Eye (tissue), 1 donor: Measurements from ENCODE around the gene HCAR1.
"Not testable (repeated sequence)": the region's sequence is repeated elsewhere in the genome, so short reads cannot be mapped to it uniquely, and the experiment has no call there.

Experiments
- DNase-seq: peaks from one replicate; pipeline ENCODE4 v3.0.0-alpha.2; 2015

The HCAR1 gene

GRCh38 chr12:122721057-122721545, 9.5 kb downstream of the HCAR1 start:
- DNase-seq, result no peak

DNA sequence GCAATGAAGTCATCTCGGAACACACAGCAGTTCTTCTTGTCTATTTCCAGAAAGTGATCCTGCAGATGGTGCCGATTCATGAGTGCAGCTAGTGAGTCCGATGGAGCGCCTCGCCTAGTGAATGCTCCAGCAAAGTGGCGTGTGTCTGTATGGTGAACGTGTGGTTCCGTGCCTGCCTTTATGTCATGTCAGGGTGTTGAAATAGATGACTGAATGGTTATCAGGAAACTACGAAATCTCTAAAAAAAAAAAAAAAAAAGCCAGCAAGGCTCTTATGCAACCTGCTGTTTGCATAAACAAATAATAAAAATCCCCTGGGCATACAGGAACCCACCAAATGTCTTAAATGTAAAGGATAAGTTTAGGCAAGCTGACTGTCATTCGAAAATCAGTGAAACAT, 14.0 kb downstream of the HCAR1 start, which contains the start of gene HCAR3:
Gene HCAR3 (minus strand): TSS at position 154 of the 400 bp plus-strand sequence. CDS start 74 bp downstream, at position 80.
- DNase-seq, result not testable (repeated sequence)

DNA sequence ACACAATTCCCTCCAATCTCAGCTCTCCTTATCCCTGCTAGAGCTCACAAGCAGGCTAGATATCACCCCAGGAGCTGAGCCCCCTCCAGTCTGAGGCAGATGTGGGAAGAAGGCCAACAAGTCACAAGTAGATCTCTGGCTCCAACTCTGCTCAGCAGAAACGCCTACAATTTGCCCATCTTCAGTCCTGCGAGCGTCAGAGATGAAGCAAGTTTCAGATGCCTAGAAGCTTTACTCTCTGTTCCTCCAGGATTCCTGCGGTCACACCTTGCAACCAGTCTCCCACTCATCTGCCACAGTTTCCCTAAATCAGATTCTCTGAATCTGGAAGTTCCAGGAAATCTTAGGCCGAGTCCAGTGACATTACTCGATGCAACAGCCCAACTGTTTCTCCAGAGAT, 15.4 kb downstream of the HCAR1 start:
- DNase-seq, result not testable (repeated sequence)

DNA sequence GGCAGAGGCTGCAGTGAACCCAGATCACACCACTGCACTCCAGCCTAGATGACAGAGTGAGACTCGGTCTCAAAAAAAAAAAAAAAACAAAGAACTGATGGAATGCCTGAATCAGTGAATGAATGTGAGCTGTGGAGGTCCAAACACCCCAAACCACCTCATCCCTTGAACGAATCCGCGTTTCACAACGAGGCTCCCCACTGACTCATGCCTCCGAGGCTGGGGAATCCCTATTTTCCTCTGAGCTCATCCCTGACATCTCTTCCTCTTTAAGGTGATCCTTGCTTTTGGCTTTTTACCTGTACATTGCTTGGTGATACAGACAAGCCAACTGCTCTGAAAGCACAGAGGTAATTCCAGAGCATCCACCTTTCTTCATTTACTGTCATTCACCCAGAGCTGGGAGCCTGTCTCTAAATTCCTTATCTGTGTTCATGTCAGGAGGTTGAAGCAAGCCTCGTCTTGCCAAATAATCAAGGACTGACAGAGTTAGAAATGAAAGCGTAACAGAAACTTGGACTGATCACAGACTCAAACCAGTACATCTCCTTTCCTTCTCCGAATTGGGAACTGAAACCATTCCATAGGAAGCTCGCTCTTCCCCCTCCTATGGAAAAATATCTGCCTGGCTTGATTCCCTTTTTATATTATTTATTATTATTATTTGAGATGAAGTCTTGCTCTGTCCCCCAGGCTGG, 17.0 kb downstream of the HCAR1 start:
- not testable (repeated sequence) for DNase-seq

GRCh38 chr12:122711266-122711665, 19.4 kb downstream of the HCAR1 start:
- not testable (repeated sequence) for DNase-seq

GRCh38 chr12:122710341-122710740, 20.3 kb downstream of the HCAR1 start:
- not testable (repeated sequence) for DNase-seq

DNA sequence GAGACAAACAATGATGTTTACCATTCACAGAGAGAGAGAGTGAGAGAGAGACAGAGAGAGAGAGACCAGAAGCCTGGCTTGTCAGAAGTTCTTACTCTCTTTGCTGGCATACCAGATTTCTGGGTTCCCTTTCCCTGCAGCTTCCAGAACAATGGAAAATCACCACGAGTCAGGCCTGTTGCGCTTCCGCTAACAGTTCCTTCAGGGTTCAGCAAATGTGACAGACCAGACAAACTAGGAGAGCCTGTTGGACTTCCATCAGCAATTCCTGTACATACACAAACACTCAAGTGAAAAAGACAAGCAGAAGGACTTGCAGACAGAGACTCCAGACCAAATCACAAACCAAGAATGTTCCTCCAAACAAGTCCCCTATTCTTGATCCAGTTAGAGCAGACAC, 21.4 kb downstream of the HCAR1 start:
- DNase-seq, result not testable (repeated sequence)

DNA sequence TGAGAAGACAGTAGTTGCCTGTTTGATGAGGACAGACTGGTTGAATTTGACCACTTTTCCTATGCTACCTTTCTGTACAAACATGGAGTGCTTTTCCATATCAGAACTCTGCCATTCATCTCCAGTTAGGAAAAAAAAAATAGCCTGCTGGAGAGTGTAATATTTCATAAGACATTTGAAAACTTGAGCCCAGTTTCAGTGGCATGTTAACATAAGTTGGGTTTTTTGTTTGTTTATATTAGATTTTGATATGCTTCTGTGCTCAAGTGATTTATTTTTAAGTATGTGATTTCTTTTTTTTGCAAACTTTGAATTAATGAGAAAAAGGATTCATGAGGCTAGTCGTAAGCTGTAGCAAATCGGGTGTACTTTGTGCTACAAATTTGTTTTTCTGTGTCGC, 26.8 kb downstream of the HCAR1 start:
- not testable (repeated sequence) for DNase-seq

DNA sequence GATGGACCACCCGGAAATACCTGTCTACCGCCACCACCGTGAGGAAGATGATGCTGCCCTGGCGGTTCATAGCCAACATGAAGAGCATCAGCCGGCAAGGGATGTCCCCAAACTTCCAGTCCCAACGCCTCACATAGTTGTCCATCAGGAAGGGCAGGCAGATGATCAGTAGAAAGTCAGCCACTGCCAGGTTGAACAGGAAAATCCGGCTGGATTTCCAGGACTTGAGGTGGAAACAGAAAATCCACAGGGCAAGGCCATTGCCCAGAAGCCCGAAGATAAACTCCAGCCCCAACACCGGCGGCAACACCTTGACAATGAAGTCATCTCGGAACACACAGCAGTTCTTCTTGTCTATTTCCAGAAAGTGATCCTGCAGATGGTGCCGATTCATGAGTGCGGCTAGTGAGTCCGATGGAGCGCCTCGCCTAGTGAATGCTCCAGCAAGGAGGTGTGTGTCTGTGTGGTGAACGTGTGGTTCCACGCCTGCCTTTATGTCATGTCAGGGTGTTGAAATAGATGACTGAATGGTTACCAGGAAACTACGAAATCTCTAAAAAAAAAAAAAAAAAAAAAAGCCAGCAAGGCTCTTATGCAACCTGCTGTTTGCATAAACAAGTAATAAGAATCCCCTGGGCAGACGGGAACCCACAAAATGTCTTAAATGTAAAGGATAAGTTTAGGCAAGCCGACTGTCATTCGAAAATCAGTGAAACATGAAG, 27.6 kb downstream of the HCAR1 start, which contains the start of gene HCAR2:
Gene HCAR2 (minus strand): TSS at position 468 of the 722 bp plus-strand sequence. CDS start 74 bp downstream, at position 394.
- not testable (repeated sequence) for DNase-seq

GRCh38 chr12:122701481-122701880, 29.2 kb downstream of the HCAR1 start:
- DNase-seq, result not testable (repeated sequence)

GRCh38 chr12:122700038-122700710, 30.5 kb downstream of the HCAR1 start:
- not testable (repeated sequence) for DNase-seq

DNA sequence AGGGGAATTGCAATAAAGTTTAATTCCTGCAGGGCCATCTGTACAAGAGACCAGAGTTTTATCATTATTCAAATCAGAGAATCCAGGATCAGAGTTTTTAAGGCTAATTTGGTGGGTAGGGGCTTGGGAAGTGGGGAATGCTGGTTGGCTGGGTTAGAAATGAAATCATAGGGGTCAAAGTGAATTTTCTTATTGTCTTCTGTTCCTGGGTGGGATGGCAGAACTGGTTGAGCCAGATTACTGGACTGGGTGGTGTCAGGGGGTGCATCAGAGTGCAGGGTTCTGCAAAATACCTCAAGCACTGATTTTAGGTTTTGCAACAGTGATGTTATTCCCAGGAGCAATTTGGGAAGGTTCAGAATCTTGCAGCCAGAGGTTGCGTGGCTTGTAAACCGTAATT, 33.7 kb downstream of the HCAR1 start:
- not testable (repeated sequence) for DNase-seq

DNA sequence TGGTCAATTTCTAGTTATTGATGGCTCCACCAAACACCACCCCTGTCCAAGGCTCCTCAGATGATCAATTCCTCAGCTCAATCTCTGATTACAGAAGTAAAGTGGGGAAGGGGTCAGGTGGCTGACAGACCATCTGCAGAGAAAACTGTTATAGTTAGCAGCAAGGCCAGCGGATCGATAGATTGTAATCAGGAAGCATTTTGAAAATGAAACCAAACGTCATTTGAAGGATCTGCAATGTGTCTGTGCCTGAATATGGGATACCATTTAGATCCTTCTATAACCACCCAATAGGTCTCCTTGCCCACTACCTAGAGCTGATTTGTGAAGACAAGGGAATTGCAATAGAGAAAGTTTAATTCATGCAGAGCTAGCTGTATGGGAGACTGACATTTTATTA, 39.1 kb downstream of the HCAR1 start:
- DNase-seq, result no peak

DNA sequence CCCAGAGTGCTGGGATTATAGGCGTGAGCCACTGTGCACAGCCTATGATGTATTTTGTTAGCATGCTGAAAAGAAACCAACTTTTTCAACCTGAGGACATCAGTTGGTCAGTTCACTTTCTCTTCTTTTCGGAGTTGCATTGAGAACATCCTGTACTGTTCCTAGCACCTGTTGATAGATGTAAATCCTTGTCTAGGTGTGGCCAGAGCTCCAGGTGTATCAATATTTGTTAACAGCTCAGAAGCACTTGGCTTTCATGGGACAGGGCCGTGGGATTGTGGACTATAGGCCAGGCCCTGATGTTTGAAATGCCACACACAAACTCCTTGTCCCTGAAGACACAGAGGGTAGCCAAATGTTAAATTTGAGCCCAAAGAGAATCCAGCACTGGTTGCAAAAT, 42.4 kb downstream of the HCAR1 start:
- DNase-seq, result no peak

DNA sequence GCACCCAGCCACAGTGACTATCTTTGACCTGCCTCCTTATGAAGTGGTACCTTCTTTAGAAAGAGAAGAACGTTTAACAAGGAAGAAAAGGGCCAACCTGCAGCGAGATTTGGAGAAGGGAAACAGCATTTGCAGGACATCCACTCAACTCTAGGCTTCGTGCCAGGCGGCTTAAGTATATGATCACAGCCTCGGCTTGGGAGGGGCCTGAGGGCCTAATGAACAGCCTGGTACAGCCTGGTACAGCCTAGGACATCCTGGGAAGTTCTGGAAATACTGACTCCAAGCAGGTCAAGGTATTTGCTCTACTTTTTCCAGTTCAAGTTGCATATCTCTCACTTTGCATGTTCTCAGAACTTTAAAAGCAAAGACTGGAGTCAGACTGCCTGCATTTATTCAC, 43.6 kb downstream of the HCAR1 start:
- DNase-seq, result no peak

DNA sequence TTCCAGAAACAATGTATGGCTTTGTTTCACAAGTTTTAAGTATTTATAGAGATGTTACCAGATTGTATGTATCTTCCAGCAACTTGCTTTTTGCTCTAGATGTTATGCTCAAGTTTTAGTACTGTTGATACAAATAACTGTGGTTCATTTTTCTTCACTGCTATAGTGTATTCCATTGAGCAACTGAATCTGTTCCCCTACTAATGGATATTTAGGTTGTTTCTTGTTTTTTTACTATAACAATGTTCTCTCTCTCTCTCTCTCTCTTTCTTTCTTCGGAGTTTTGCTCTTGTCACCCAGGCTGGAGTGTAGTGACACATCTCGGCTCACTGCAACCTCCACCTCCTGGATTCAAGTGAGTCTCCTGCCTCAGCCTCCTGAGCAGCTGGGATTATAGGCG, 44.1 kb downstream of the HCAR1 start:
- no peak for DNase-seq

- DNase-seq, result no peak
These were observed 46.3 kb downstream of the HCAR1 start for GRCh38 chr12:122684297-122684813.

DNA sequence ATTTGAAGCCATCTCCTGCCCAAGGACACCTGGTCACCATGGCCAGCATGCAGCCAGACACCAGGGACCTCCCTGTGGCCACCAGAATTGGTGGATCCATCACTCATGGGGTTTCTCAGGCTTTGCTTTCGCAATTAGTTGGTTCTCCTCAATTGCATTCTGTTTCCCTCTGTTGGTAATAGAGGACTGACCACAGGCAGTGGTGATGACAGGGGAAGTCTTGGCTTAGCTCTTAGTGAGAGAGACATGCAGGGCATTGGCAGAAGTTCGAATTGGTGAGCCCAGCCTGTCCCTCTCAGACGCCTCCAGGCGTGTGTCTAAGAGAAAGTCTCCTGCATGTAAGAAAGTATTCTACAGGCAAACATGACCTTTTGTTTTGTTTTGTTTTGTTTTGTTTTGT, 48.8 kb downstream of the HCAR1 start:
- no peak for DNase-seq

- not testable (repeated sequence) for DNase-seq
These were observed 49.7 kb downstream of the HCAR1 start for GRCh38 chr12:122680989-122681388.

DNA sequence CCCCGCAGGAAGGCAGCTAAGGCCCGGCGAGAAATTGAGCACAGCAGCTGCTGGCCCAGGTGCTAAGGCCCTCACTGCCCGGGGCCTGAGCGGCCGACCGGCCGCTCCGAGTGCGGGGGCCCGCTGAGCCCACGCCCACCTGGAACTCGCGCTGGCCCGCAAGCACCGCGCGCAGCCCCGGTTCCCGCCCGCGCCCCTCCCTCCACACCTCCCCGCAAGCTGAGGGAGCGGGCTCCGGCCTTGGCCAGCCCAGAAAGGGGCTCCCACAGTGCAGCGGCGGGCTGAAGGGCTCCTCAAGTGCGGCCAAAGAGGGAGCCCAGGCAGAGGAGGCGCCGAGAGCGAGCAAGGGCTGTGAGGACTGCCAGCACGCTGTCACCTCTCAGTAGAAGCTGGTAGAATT, 53.9 kb downstream of the HCAR1 start:
- DNase-seq, result not testable (repeated sequence)
